Common myeloid progenitor, CD34-positive (primary cell): ENCODE data around the gene CD7.

Source experiments
- CTCF ChIA-PET: fragments of 350-600 bp; sonication (Branson Sonifier 250); formaldehyde crosslinking; loops from one replicate; lab custom pipeline; 2021; ENCODE audit warnings: antibody characterized with exemption; lab: Charles Lee
- POLR2A ChIA-PET: fragments of 350-600 bp; sonication (Branson Sonifier 250); formaldehyde crosslinking; loops from one replicate; lab custom pipeline; 2021; ENCODE audit warnings: antibody characterized with exemption; lab: Charles Lee
- DNase-seq, 3 donors: peaks; one replicate each; pipeline versions ENCODE4 v3.0.0 to v3.0.0-alpha.2; 2013
- H3K27ac ChIP-seq, 2 experiments: 1 replicate in 1 of 2; 2 replicates in 1 of 2; pipeline ENCODE4 v1.7.0; 2013; ENCODE audit warnings: inconsistent platforms in 2 of 2, low read length in 2 of 2, mild to moderate bottlenecking in 2 of 2, low read depth in 1 of 2, moderate library complexity in 1 of 2; ENCODE audit not compliant: severe bottlenecking in 2 of 2, insufficient read depth in 1 of 2, poor library complexity in 1 of 2
- H3K27me3 ChIP-seq, 5 experiments: replicated peaks in 2 of 5; 1 replicate in 3 of 5; 2 replicates in 2 of 5; pipeline versions ENCODE4 v1.6.1 to v1.7.0; 2013; ENCODE audit warnings: low read length in 4 of 5, mild to moderate bottlenecking in 2 of 5, moderate library complexity in 2 of 5, inconsistent platforms in 1 of 5; ENCODE audit not compliant: insufficient read depth in 5 of 5, control insufficient read depth in 4 of 5
- H3K36me3 ChIP-seq, 4 experiments: 1 replicate in 2 of 4; 2 replicates in 2 of 4; pipeline versions ENCODE4 v1.6.1 to v1.7.0; 2013; ENCODE audit warnings: low read length in 3 of 4, control low read depth in 1 of 4, mild to moderate bottlenecking in 1 of 4; ENCODE audit not compliant: control insufficient read depth in 4 of 4, insufficient read depth in 4 of 4
- H3K4me1 ChIP-seq, 4 experiments: 1 replicate in 3 of 4; 2 replicates in 1 of 4; pipeline versions ENCODE4 v1.6.1 to v1.7.1; 2013; ENCODE audit warnings: low read length in 3 of 4, mild to moderate bottlenecking in 3 of 4, control low read depth in 1 of 4, inconsistent platforms in 1 of 4, moderate library complexity in 1 of 4; ENCODE audit not compliant: control insufficient read depth in 4 of 4, insufficient read depth in 4 of 4; ENCODE audit errors: control extremely low read depth in 1 of 4
- H3K4me3 ChIP-seq, 7 experiments: 1 replicate in 4 of 7; 2 replicates in 3 of 7; pipeline versions ENCODE4 v1.5.1 to v1.7.0; 2013; ENCODE audit warnings: mild to moderate bottlenecking in 7 of 7, low read length in 6 of 7, moderate library complexity in 6 of 7, inconsistent platforms in 2 of 7, low read depth in 2 of 7, control low read depth in 1 of 7; ENCODE audit not compliant: insufficient read depth in 4 of 7, control insufficient read depth in 1 of 7; ENCODE audit errors: extremely low read depth in 1 of 7
- H3K9me3 ChIP-seq, 5 experiments: 1 replicate in 4 of 5; 2 replicates in 1 of 5; pipeline versions ENCODE4 v1.6.1 to v1.7.1; 2013; ENCODE audit warnings: low read length in 4 of 5, mild to moderate bottlenecking in 2 of 5, inconsistent platforms in 1 of 5, low read depth in 1 of 5, moderate library complexity in 1 of 5; ENCODE audit not compliant: control insufficient read depth in 4 of 5, insufficient read depth in 2 of 5; ENCODE audit errors: control extremely low read depth in 1 of 5
- WGBS: methylation state at CpG from one replicate; pipeline ENCODE4 v1.1.5; 2013; ENCODE audit not compliant: insufficient coverage; 5-methylcytosine and 5-hydroxymethylcytosine counted together

CD7 gene

GRCh38 chr17:82283208-82283749, 34.1 kb downstream of the CD7 start:
- Histone ChIP-seq H3K27me3 (no peaks in the 10 kb centered on the region), H3K4me3 (no peak overlapping the region), H3K36me3 (no peaks in the 10 kb centered on the region), H3K4me1 (peaks cover 0 to 19% (median 11%) of the 10 kb centered on the region in 4 experiments), H3K9me3 (peaks cover 0 to 3% (median 0%) of the 10 kb centered on the region in 5 experiments), H3K27ac (no peak overlapping the region)
- DNase-seq: peak; percentile 47 to 90 (median 88)
- CTCF ChIA-PET: interaction anchor here (0.9 to 2.6 kb wide), 4 partner anchors 8 to 18 kb away, joined by 3 to 10 read pairs (median 7); partner anchors contain the start of gene CSNK1D
- POLR2A ChIA-PET: interaction anchor here (1.2 to 1.5 kb wide), 2 partner anchors 9 to 10 kb away, joined by 3 to 7 read pairs; partner anchors contain the start of gene CSNK1D
- WGBS: 59% methylated on average over 11 of the region's 13 CpGs

GRCh38 chr17:82282239-82283207, 34.9 kb downstream of the CD7 start:
- 98% methylated on average over 19 of the region's 25 CpGs for WGBS
- ChIA-PET POLR2A (interaction anchor here (1.2 to 1.5 kb wide), 2 partner anchors 9 to 10 kb away, joined by 3 to 7 read pairs; partner anchors contain the start of gene CSNK1D), CTCF (interaction anchor here (0.5 to 2.6 kb wide), 4 partner anchors 7 to 101 kb away, joined by 3 to 10 read pairs (median 7); partner anchors contain the start of gene CSNK1D)
- Histone ChIP-seq H3K27me3 (no peaks in the 10 kb centered on the region), H3K9me3 (peaks cover 0 to 3% (median 0%) of the 10 kb centered on the region in 5 experiments), H3K36me3 (no peaks in the 10 kb centered on the region), H3K27ac (no peak overlapping the region), H3K4me3 (no peak overlapping the region), H3K4me1 (peaks cover 0 to 18% (median 11%) of the 10 kb centered on the region in 4 experiments)
- DNase-seq: no peak

- WGBS: 88% methylated on average over 12 of the region's 22 CpGs
- Histone ChIP-seq H3K27me3 (no peaks in the 10 kb centered on the region), H3K4me3 (no peak overlapping the region), H3K9me3 (no peaks in the 10 kb centered on the region), H3K36me3 (no peaks in the 10 kb centered on the region), H3K27ac (no peak overlapping the region), H3K4me1 (peaks cover 0 to 18% (median 11%) of the 10 kb centered on the region in 4 experiments)
- CTCF ChIA-PET: interaction anchor here (0.5 to 2.3 kb wide), 2 partner anchors 11 to 100 kb away, joined by 3 to 10 read pairs; no protein-coding TSS in a partner anchor
- no peak for DNase-seq
- POLR2A ChIA-PET: interaction anchor here (1.6 kb wide), 1 partner anchor 10 kb away, joined by 7 read pairs; no protein-coding TSS in a partner anchor
These were observed 35.7 kb downstream of the CD7 start for GRCh38 chr17:82281502-82282238.

- H3K4me3 ChIP-seq: no peak overlapping the region
- no peaks in the 10 kb centered on the region for H3K27me3 ChIP-seq
- no peaks in the 10 kb centered on the region for H3K9me3 ChIP-seq
- no peaks in the 10 kb centered on the region for H3K36me3 ChIP-seq
- CTCF ChIA-PET: interaction anchor here (1.1 kb wide), 1 partner anchor 11 kb away, joined by 3 read pairs; no protein-coding TSS in a partner anchor
- POLR2A ChIA-PET: interaction anchor here (1.6 kb wide), 1 partner anchor 11 kb away, joined by 7 read pairs; no protein-coding TSS in a partner anchor
- no peak for DNase-seq
- H3K4me1 ChIP-seq: peaks cover 0 to 18% (median 11%) of the 10 kb centered on the region in 4 experiments
- 89% methylated on average over 5 of the region's 7 CpGs for WGBS
- H3K27ac ChIP-seq: no peak overlapping the region
These were observed 36.3 kb downstream of the CD7 start for GRCh38 chr17:82281076-82281475.

- H3K9me3 ChIP-seq: no peaks in the 10 kb centered on the region
- H3K4me3 ChIP-seq: no peak overlapping the region
- no peak for DNase-seq
- WGBS: 97% methylated on average over 7 of the region's 8 CpGs
- CTCF ChIA-PET: interaction anchor here (1.1 kb wide), 1 partner anchor 11 kb away, joined by 3 read pairs; no protein-coding TSS in a partner anchor
- H3K36me3 ChIP-seq: no peaks in the 10 kb centered on the region
- peaks cover 0 to 18% (median 11%) of the 10 kb centered on the region in 4 experiments for H3K4me1 ChIP-seq
- H3K27me3 ChIP-seq: no peaks in the 10 kb centered on the region
- no peak overlapping the region for H3K27ac ChIP-seq
- POLR2A ChIA-PET: interaction anchor here (1.6 kb wide), 1 partner anchor 11 kb away, joined by 7 read pairs; no protein-coding TSS in a partner anchor
These were observed 36.9 kb downstream of the CD7 start for GRCh38 chr17:82280537-82280936.

GRCh38 chr17:82278786-82279391, 38.5 kb downstream of the CD7 start:
- Histone ChIP-seq H3K9me3 (no peaks in the 10 kb centered on the region), H3K36me3 (no peaks in the 10 kb centered on the region), H3K4me1 (peaks cover 0 to 20% (median 14%) of the 10 kb centered on the region in 4 experiments), H3K4me3 (no peak overlapping the region), H3K27ac (no peak overlapping the region), H3K27me3 (no peaks in the 10 kb centered on the region)
- ChIA-PET CTCF (no interaction called here), POLR2A (no interaction called here)
- WGBS: 94% methylated on average over 14 of the region's 16 CpGs
- DNase-seq: no peak
